MCF 10A (cell line): ENCODE measurements around the gene CLMN. TPM values are rescaled to one million over a fixed set of nuclear protein-coding genes. Genes with fewer than 3 reads are reported as not detected.

ENCODE experiments used
- BruUV-seq: library from RNA; stranded (reverse); fragments of 400-500 nt; replicated peaks from 2 replicates; lab custom pipeline; 2021; lab: Mats Ljungman, UMichigan
- CTCF ChIA-PET: fragments of 300-600 bp; sonication (Branson Sonifier 250); formaldehyde crosslinking; extraction: SDS; loops from one replicate; lab custom pipeline; 2021; ENCODE audit warnings: antibody characterized with exemption, inconsistent platforms; lab: Yijun Ruan, JAX
- POLR2A ChIA-PET: fragments of 300-600, 350-650 bp; sonication (Branson Sonifier 250); formaldehyde crosslinking; extraction: SDS; loops from one replicate; lab custom pipeline; 2020; ENCODE audit warnings: antibody characterized with exemption, inconsistent platforms; lab: Yijun Ruan, JAX
- DNase-seq: peaks from one replicate; pipeline ENCODE4 v3.0.0-alpha.2; 2018; ENCODE audit not compliant: unreplicated experiment
- H3K27ac Mint-ChIP-seq: one replicate; pipeline ENCODE4 v1.8.0; 2022; ENCODE audit warnings: mild to moderate bottlenecking, low read depth, mixed read lengths; ENCODE audit not compliant: unreplicated experiment
- H3K27me3 Mint-ChIP-seq: one replicate; pipeline ENCODE4 v1.8.0; 2022; ENCODE audit warnings: mixed read lengths; ENCODE audit not compliant: insufficient read depth, unreplicated experiment
- H3K36me3 Mint-ChIP-seq: one replicate; pipeline ENCODE4 v1.8.0; 2022; ENCODE audit warnings: mild to moderate bottlenecking, moderate library complexity, mixed read lengths; ENCODE audit not compliant: insufficient read depth, unreplicated experiment
- H3K4me1 Mint-ChIP-seq: one replicate; pipeline ENCODE4 v1.8.0; 2022; ENCODE audit warnings: mixed read lengths; ENCODE audit not compliant: insufficient read depth, unreplicated experiment
- H3K4me3 Mint-ChIP-seq: one replicate; pipeline ENCODE4 v1.8.0; 2022; ENCODE audit warnings: mild to moderate bottlenecking, moderate library complexity, mixed read lengths; ENCODE audit not compliant: unreplicated experiment
- H3K9me3 Mint-ChIP-seq: one replicate; pipeline ENCODE4 v1.8.0; 2022; ENCODE audit warnings: mixed read lengths; ENCODE audit not compliant: unreplicated experiment
- intact Hi-C: fragments of 100-400 bp; cut with micrococcal nuclease; formaldehyde crosslinking; loops from 2 replicates; pipeline ENCODE4 v1.14.1; 2022
- total RNA-seq: library from RNA; stranded (reverse); gene quantifications from 2 replicates; pipeline ENCODE4 v1.2.3, GENCODE V29; 2022
- TF ChIP-seq, protein P1 (sequence below): fragments of 200-600 bp; IDR thresholded peaks from one replicate; pipeline ENCODE4 v1.8.0; 2022; ENCODE audit warnings: antibody characterized with exemption, mild to moderate bottlenecking; ENCODE audit not compliant: unreplicated experiment

CLMN gene
- total RNA-seq, 1 experiment from 2014 or later, result 17.9 TPM

DNA sequence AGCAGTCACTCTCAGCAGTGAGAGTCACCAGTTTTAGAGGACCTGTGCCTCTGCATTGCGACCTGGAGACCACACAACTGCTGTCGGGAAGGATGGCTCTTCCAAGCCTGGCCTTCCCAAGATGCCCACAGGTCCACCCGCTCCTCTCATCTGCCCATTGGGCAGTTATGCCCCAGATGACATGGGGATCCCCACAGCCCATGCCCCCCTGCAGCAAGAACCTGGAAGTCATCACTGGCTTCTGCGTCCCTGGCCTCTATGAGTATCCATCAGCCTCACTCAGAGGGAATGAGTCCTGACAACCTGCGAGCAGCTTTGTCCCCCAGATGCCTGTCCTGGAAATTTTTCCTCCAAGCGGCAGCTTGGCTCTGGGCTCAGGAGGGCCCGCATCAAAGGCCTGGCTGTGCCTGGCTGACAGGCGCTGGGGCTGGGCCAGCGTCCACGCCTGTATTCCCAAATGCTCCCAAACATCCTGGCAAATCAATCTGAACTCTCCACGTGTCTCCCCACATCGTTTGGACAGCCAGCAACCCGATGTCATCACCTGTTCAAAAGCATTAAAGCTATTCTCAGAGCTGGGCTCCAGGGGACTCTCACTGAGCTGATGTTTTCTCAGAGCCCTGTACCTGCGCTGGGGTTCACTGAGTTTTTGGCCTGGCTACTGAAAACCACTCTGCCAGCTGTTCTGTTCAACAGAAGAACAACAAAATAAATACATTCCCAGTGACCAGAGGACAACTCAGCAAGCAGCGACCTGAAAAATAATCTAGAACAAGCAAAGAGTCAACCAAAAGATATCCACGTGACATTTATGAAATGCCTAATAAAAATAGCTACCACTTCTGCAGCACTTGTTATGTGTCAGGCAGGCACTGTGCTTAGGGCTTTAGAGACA lies 57.8 kb downstream of the CLMN start:
- Mint-ChIP-seq H3K4me3 (no peak overlapping the region), H3K36me3 (no peaks in the 10 kb centered on the region), H3K27me3 (no peaks in the 10 kb centered on the region), H3K9me3 (no peaks in the 10 kb centered on the region), H3K4me1 (peaks cover 13% of the 10 kb centered on the region), H3K27ac (no peak overlapping the region)
- POLR2A ChIA-PET, result interaction anchor here (1.0 to 1.2 kb wide), 3 partner anchors 62 to 121 kb away, joined by 3 to 4 read pairs (median 3); no protein-coding TSS in a partner anchor
- no TSS peak for BruUV-seq
- intact Hi-C loops, result no loop called here
- no peak for DNase-seq
- CTCF ChIA-PET, result interaction anchor here (0.6 to 1.2 kb wide), 4 partner anchors 8 to 546 kb away, joined by 3 to 5 read pairs (median 3); no protein-coding TSS in a partner anchor
- TF ChIP-seq, protein P1, sequence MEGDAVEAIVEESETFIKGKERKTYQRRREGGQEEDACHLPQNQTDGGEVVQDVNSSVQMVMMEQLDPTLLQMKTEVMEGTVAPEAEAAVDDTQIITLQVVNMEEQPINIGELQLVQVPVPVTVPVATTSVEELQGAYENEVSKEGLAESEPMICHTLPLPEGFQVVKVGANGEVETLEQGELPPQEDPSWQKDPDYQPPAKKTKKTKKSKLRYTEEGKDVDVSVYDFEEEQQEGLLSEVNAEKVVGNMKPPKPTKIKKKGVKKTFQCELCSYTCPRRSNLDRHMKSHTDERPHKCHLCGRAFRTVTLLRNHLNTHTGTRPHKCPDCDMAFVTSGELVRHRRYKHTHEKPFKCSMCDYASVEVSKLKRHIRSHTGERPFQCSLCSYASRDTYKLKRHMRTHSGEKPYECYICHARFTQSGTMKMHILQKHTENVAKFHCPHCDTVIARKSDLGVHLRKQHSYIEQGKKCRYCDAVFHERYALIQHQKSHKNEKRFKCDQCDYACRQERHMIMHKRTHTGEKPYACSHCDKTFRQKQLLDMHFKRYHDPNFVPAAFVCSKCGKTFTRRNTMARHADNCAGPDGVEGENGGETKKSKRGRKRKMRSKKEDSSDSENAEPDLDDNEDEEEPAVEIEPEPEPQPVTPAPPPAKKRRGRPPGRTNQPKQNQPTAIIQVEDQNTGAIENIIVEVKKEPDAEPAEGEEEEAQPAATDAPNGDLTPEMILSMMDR, result no peak

DNA sequence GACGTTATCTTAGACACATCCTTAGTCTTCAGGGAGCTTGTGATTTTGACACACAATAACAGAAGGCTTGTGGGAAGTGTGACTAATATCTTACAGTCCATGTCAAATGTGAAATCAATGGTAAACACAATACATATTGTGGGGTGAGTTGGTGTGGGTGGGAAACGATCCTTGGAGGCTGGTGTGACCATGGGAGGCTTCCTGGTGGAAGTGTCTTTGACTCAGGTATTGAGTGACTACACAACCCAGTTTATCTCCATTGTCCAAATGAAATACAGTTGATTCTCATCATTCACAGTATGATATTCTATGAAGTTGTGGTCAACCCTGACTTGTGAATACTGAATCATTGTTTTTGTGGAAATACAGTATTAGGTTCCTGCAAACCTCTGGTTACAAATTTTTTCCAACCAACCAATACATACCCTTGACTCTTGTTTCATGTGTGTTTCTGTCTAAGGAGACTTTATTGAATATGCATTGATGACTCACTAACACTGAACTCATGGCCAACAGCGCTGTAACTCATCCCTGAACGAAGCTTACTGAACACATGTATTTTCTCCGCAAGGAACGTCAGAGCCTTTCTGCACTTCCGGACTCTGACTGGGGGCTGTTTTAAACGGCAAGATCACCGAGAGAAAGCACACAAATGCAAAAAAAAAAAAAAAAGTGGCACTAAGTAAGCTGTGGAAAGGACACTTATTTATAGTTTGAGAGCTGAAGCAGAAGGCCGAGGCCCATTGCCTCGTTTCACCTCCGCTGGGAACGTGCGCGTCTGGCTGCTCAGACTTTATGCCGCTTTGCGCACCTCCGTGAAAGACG lies 59.0 kb downstream of the CLMN start:
- BruUV-seq, result no TSS peak
- no peaks in the 10 kb centered on the region for H3K36me3 Mint-ChIP-seq
- H3K27ac Mint-ChIP-seq, result no peak overlapping the region
- DNase-seq, result peak; percentile 58
- intact Hi-C loops, result no loop called here
- ChIA-PET CTCF (no interaction called here), POLR2A (interaction anchor here (0.6 to 1.2 kb wide), 2 partner anchors 63 to 154 kb away, joined by 3 to 4 read pairs; no protein-coding TSS in a partner anchor)
- H3K4me3 Mint-ChIP-seq, result no peak overlapping the region
- H3K4me1 Mint-ChIP-seq, result peaks cover 15% of the 10 kb centered on the region
- H3K9me3 Mint-ChIP-seq, result no peaks in the 10 kb centered on the region
- TF ChIP-seq, protein P1, result no peak
- no peaks in the 10 kb centered on the region for H3K27me3 Mint-ChIP-seq

DNA sequence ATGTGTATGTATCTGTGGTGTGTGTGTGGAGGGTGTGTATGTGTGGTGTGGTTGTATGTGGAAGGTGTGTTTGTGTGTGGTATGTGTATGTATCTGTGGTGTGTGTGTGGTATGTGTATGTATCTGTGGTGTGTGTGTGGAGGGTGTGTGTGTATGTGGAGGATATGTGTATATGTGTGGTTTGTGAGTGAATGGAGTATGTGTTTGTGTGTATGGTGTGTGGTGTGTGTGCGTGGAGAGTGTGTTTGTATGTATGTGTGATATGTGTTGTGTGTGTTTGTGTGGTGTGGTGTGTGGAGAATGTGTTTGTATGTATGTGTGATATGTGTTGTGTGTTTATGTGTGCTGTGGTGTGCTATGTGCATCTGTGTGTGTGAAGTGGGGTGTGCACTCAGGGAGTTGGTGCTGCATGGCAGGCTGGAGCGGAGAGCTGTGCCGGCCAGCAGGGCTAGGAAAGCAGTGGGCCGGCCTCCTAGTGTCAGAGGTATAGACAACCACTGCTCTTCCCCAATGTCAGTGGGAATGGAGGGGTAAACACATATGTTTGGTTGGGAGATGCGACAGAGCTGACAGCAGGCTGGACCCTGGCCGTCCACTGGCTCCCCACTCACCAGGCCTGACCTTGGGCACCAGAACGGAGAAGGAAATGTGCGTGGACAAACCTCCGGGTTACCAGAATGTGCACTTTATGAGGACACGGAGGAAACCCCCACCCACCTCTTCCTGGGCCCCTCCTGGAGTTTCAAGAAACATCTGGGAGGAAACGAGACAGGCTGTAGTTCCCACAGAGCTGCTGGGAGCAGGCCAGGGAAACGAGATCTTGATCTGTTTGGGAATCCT lies 60.7 kb downstream of the CLMN start:
- ChIA-PET CTCF (interaction anchor here (1.3 kb wide), 1 partner anchor 173 kb away, joined by 4 read pairs; no protein-coding TSS in a partner anchor), POLR2A (interaction anchor here (1.0 kb wide), 1 partner anchor 54 kb away, joined by 3 read pairs; no protein-coding TSS in a partner anchor)
- DNase-seq, result no peak
- H3K4me1 Mint-ChIP-seq, result peaks cover 12% of the 10 kb centered on the region
- H3K4me3 Mint-ChIP-seq, result no peak overlapping the region
- intact Hi-C loops, result no loop called here
- no peaks in the 10 kb centered on the region for H3K27me3 Mint-ChIP-seq
- no peak overlapping the region for H3K27ac Mint-ChIP-seq
- TF ChIP-seq, protein P1, result no peak
- no peaks in the 10 kb centered on the region for H3K36me3 Mint-ChIP-seq
- no peaks in the 10 kb centered on the region for H3K9me3 Mint-ChIP-seq
- no TSS peak for BruUV-seq
